HCT116 (cell line): ENCODE measurements around the gene TEX19. TPM values are rescaled to one million over a fixed set of nuclear protein-coding genes. Genes with fewer than 3 reads are reported as not detected.

ENCODE experiments used
- ATAC-seq: fragments of 200-7000 bp; cut with Tn5 transposase; 2 replicates; pipeline ENCODE4 v1.9.1; 2020; ENCODE audit warnings: mild to moderate bottlenecking, moderate library complexity
- BruUV-seq: library from RNA; stranded (reverse); fragments of 400-500 nt; replicated peaks from 2 replicates; lab custom pipeline; 2021; lab: Mats Ljungman, UMichigan
- CTCF ChIA-PET: fragments of 300-600 bp; sonication (Branson Sonifier 250); formaldehyde crosslinking; loops from one replicate; lab custom pipeline; 2021; ENCODE audit warnings: antibody characterized with exemption; lab: Charles Lee
- POLR2A ChIA-PET: fragments of 300-600, 350-600 bp; sonication (Branson Sonifier 250); formaldehyde crosslinking; loops from one replicate; lab custom pipeline; 2021; ENCODE audit warnings: antibody characterized with exemption; lab: Charles Lee
- RAD21 ChIA-PET, 2 experiments: fragments of 300-600 bp; sonication (Branson Sonifier 250); formaldehyde crosslinking; loops; one replicate each; lab custom pipeline; 2023; ENCODE audit warnings: low total read pairs in 2 of 2; ENCODE audit not compliant: uncharacterized antibody in 2 of 2, unreplicated experiment in 2 of 2, low non-redundant PET in 1 of 2; lab: Charles Lee
- DNase-seq: peaks from one replicate; pipeline ENCODE4 v3.0.0-alpha.2; 2010; ENCODE audit warnings: low read depth, low spot score
- H2AFZ ChIP-seq: fragments of 200-600 bp; shearing (Covaris generic), sonication (generic); 2 replicates; pipeline ENCODE4 v1.6.1; 2017; ENCODE audit warnings: low read depth, mixed run types, mixed read lengths, antibody characterized with exemption, low read length; ENCODE audit not compliant: poor library complexity, severe bottlenecking
- H3K27ac ChIP-seq: 2 replicates; pipeline ENCODE4 v1.5.1; 2012; ENCODE audit warnings: low read depth, low read length
- H3K27me3 ChIP-seq: fragments of 200-600 bp; sonication (generic); 2 replicates; pipeline ENCODE4 v1.6.1; 2016; ENCODE audit warnings: mixed run types, low read length, mixed read lengths; ENCODE audit not compliant: insufficient read depth
- H3K36me3 ChIP-seq, 2 experiments: fragments of 200-500 bp in 1 of 2; fragments of 200-600 bp in 1 of 2; sonication (Bioruptor generic) in 1 of 2; sonication (generic) in 1 of 2; 2 replicates each; pipeline versions ENCODE4 v1.5.1 to v1.6.1; 2014 to 2016; ENCODE audit warnings: low read length in 2 of 2, inconsistent platforms in 1 of 2, mixed read lengths in 1 of 2, mixed run types in 1 of 2; ENCODE audit not compliant: insufficient read depth in 2 of 2, control insufficient read depth in 1 of 2
- H3K4me1 ChIP-seq, 2 experiments: fragments of 200-600 bp in 1 of 2; sonication (generic) in 1 of 2; 2 replicates each; pipeline versions ENCODE4 v1.5.1 to v1.6.1; 2012 to 2017; ENCODE audit warnings: low read length in 2 of 2, inconsistent platforms in 1 of 2, mild to moderate bottlenecking in 1 of 2, mixed read lengths in 1 of 2, mixed run types in 1 of 2, moderate library complexity in 1 of 2; ENCODE audit not compliant: insufficient read depth in 2 of 2, control insufficient read depth in 1 of 2
- H3K4me2 ChIP-seq: fragments of 200-600 bp; sonication (generic); 2 replicates; pipeline ENCODE4 v1.6.1; 2017; ENCODE audit warnings: mixed run types, low read length, mixed read lengths
- H3K4me3 ChIP-seq, 2 experiments: fragments of 200-600 bp in 1 of 2; sonication (generic) in 1 of 2; replicated peaks in 1 of 2; 2 replicates each; pipeline ENCODE4 v1.5.1; 2011 to 2016; ENCODE audit warnings: low read length in 2 of 2, control low read depth in 1 of 2, low read depth in 1 of 2, mild to moderate bottlenecking in 1 of 2, mixed read lengths in 1 of 2, mixed run types in 1 of 2
- H3K79me2 ChIP-seq: fragments of 200-600 bp; sonication (generic); 2 replicates; pipeline ENCODE4 v1.6.1; 2017; ENCODE audit warnings: mild to moderate bottlenecking, mixed run types, low read length, moderate library complexity, mixed read lengths; ENCODE audit not compliant: insufficient read depth
- H3K9ac ChIP-seq: fragments of 200-600 bp; sonication (generic); 2 replicates; pipeline ENCODE4 v1.6.1; 2016; ENCODE audit warnings: low read length, mixed read lengths
- H3K9me2 ChIP-seq: fragments of 200-600 bp; sonication (generic), shearing (Covaris generic); 2 replicates; pipeline ENCODE4 v1.6.1; 2017; ENCODE audit warnings: mixed run types, mild to moderate bottlenecking, moderate library complexity; ENCODE audit not compliant: insufficient read depth
- H3K9me3 ChIP-seq, 2 experiments: fragments of 200-500 bp in 1 of 2; fragments of 200-600 bp in 1 of 2; sonication (Bioruptor generic) in 1 of 2; sonication (generic) in 1 of 2; 2 replicates each; pipeline ENCODE4 v1.6.1; 2014 to 2017; ENCODE audit warnings: low read length in 2 of 2, mixed read lengths in 2 of 2, inconsistent platforms in 1 of 2, low read depth in 1 of 2, mild to moderate bottlenecking in 1 of 2, mixed run types in 1 of 2, moderate library complexity in 1 of 2; ENCODE audit not compliant: control insufficient read depth in 1 of 2, insufficient read depth in 1 of 2
- H4K20me1 ChIP-seq: fragments of 200-600 bp; sonication (generic), shearing (Covaris generic); 2 replicates; pipeline ENCODE4 v1.6.1; 2017; ENCODE audit warnings: mixed run types, mild to moderate bottlenecking, moderate library complexity; ENCODE audit not compliant: insufficient read depth
- CBX3 ChIP-seq: IDR thresholded peaks from 2 replicates; pipeline ENCODE4 v1.6.1; 2012; ENCODE audit warnings: low read depth
- CEBPB ChIP-seq: IDR thresholded peaks from 2 replicates; pipeline ENCODE4 v1.6.1; 2012; ENCODE audit warnings: low read depth
- CTCF ChIP-seq, 3 experiments: fragments of 200-600 bp in 1 of 3; sonication (generic) in 1 of 3; IDR thresholded peaks in 2 of 3; conservative IDR thresholded peaks in 1 of 3; 2 replicates each; pipeline ENCODE4 v1.5.1; 2012 to 2017; ENCODE audit warnings: low read depth in 2 of 3, low read length in 2 of 3, antibody characterized with exemption in 1 of 3, borderline replicate concordance in 1 of 3, control low read depth in 1 of 3, mild to moderate bottlenecking in 1 of 3, mixed read lengths in 1 of 3, mixed run types in 1 of 3, moderate library complexity in 1 of 3; ENCODE audit not compliant: insufficient read depth in 1 of 3
- MAX ChIP-seq: IDR thresholded peaks from 2 replicates; pipeline ENCODE4 v1.6.1; 2012
- POLR2A ChIP-seq: IDR thresholded peaks from 2 replicates; pipeline ENCODE4 v1.7.0; 2011; ENCODE audit warnings: borderline replicate concordance; ENCODE audit not compliant: insufficient read depth, insufficient read length; ENCODE audit errors: extremely low read depth
- POLR2AphosphoS5 ChIP-seq: IDR thresholded peaks from 2 replicates; pipeline ENCODE4 v1.6.1; 2011; ENCODE audit warnings: mild to moderate bottlenecking, low read depth, low read length, moderate library complexity
- SIN3A ChIP-seq: IDR thresholded peaks from 2 replicates; pipeline ENCODE4 v1.6.1; 2012; ENCODE audit warnings: low read depth
- TCF7L2 ChIP-seq: IDR thresholded peaks from 2 replicates; pipeline ENCODE4 v1.7.0; 2011; ENCODE audit warnings: borderline replicate concordance, inconsistent platforms; ENCODE audit not compliant: insufficient read depth, insufficient read length; ENCODE audit errors: extremely low read depth
- ZBTB33 ChIP-seq: IDR thresholded peaks from 2 replicates; pipeline ENCODE4 v1.6.1; 2011; ENCODE audit warnings: mild to moderate bottlenecking, low read length, moderate library complexity; ENCODE audit not compliant: insufficient replicate concordance; ENCODE audit errors: extremely low read depth
- ZNF274 ChIP-seq: fragments of 200-500 bp; sonication (Bioruptor generic); IDR thresholded peaks from 2 replicates; pipeline ENCODE4 v1.6.1; 2014; ENCODE audit warnings: mild to moderate bottlenecking, low read depth, low read length, inconsistent platforms
- intact Hi-C: fragments of 100-400 bp; cut with micrococcal nuclease; formaldehyde crosslinking; loops from 2 replicates; pipeline ENCODE4 v1.10.0; 2022
- total RNA-seq: library from RNA; stranded (reverse); gene quantifications from one replicate; pipeline ENCODE4 v1.2.1, GENCODE V29; 2021; ENCODE audit not compliant: unreplicated experiment

TEX19 gene
- total RNA-seq, 1 experiment from 2014 or later: 2.1 TPM

GRCh38 chr17:82397449-82398335 is 38.6 kb downstream of the TEX19 start (continued):
- TF ChIP-seq CTCF (IDR thresholded peaks at IDR 0.05 in 2 of 3, conservative IDR thresholded peaks at IDR 0.05 in 1 of 3; ENCODE audit: borderline replicate concordance in 1 of 3, insufficient read depth in 1 of 3, low read depth in 2 of 3, low read length in 2 of 3) (no peak), MAX (no peak), ZNF274 (no peak), CEBPB (no peak), POLR2A (no peak), POLR2AphosphoS5 (no peak)
- TF ChIP-seq, all 23 proteins: peak for 0

GRCh38 chr17:82399041-82399441 is 40.0 kb downstream of the TEX19 start:
- peaks cover 0 to 9% of the 10 kb centered on the region in 2 experiments; a peak in 2 of 4 replicates for H3K4me1 ChIP-seq
- H3K9me3 ChIP-seq: no peaks in the 10 kb centered on the region
- RAD21 ChIA-PET: no interaction called here
- H3K79me2 ChIP-seq: no peaks in the 10 kb centered on the region
- DNase-seq (no peak), ATAC-seq (no peak)
- peaks cover 5 to 8% of the 10 kb centered on the region in 2 experiments; a peak in 2 of 4 replicates for H3K36me3 ChIP-seq
- H3K4me2 ChIP-seq: no peak overlapping the region
- H3K27me3 ChIP-seq: no peaks in the 10 kb centered on the region
- H3K9ac ChIP-seq: no peak overlapping the region
- no peaks in the 10 kb centered on the region for H3K9me2 ChIP-seq
- no TSS peak for BruUV-seq
- H2AFZ ChIP-seq: no peak overlapping the region
- H3K27ac ChIP-seq: no peak overlapping the region
- POLR2A ChIA-PET: no interaction called here
- intact Hi-C loops: no loop called here
- H4K20me1 ChIP-seq: no peaks in the 10 kb centered on the region
- no peak for TF ChIP-seq SIN3A
- no peak for TF ChIP-seq ZBTB33
- no peak for TF ChIP-seq CBX3
- TF ChIP-seq TCF7L2: no peak
- H3K4me3 ChIP-seq: no peak overlapping the region
- CTCF ChIA-PET: no interaction called here
